Hepatocyte (in vitro differentiated cells): ENCODE measurements around the gene HOXA5. TPM values are rescaled to one million over a fixed set of nuclear protein-coding genes. Genes with fewer than 3 reads are reported as not detected.

Source experiments
- DNase-seq: peaks from one replicate; pipeline ENCODE4 v3.0.0-alpha.2; 2016; ENCODE audit warnings: low spot score
- H2AFZ ChIP-seq: fragments of 200-600 bp; sonication (generic); 2 replicates; pipeline ENCODE4 v1.6.0; 2016; ENCODE audit warnings: antibody characterized with exemption, mild to moderate bottlenecking
- H3K27ac ChIP-seq: fragments of 200-600 bp; sonication (generic); 2 replicates; pipeline ENCODE4 v1.5.1; 2016; ENCODE audit warnings: mild to moderate bottlenecking
- H3K27me3 ChIP-seq: fragments of 200-600 bp; sonication (generic); 2 replicates; pipeline ENCODE4 v1.6.1; 2016
- H3K36me3 ChIP-seq: fragments of 200-600 bp; sonication (generic); replicated peaks from 2 replicates; pipeline ENCODE4 v1.5.1; 2016; ENCODE audit warnings: low read depth; ENCODE audit not compliant: insufficient read depth
- H3K4me1 ChIP-seq: fragments of 200-600 bp; sonication (generic); 2 replicates; pipeline ENCODE4 v1.5.1; 2016; ENCODE audit warnings: mild to moderate bottlenecking, moderate library complexity; ENCODE audit not compliant: insufficient read depth
- H3K4me2 ChIP-seq: fragments of 200-600 bp; sonication (generic); 2 replicates; pipeline ENCODE4 v1.6.0; 2016
- H3K4me3 ChIP-seq: fragments of 200-600 bp; sonication (generic); 2 replicates; pipeline ENCODE4 v1.5.1; 2016; ENCODE audit warnings: mild to moderate bottlenecking
- H3K79me2 ChIP-seq: fragments of 200-600 bp; sonication (generic); 2 replicates; pipeline ENCODE4 v1.6.0; 2017; ENCODE audit warnings: mild to moderate bottlenecking
- H3K9me2 ChIP-seq: fragments of 200-600 bp; sonication (generic); replicated peaks from 2 replicates; pipeline ENCODE4 v1.6.0; 2017; ENCODE audit warnings: mild to moderate bottlenecking; ENCODE audit not compliant: insufficient read depth
- H3K9me3 ChIP-seq: fragments of 200-600 bp; sonication (generic); 2 replicates; pipeline ENCODE4 v1.5.1; 2016; ENCODE audit warnings: low read depth, mild to moderate bottlenecking
- H4K20me1 ChIP-seq: fragments of 200-600 bp; sonication (generic); 2 replicates; pipeline ENCODE4 v1.6.0; 2016; ENCODE audit warnings: mild to moderate bottlenecking; ENCODE audit not compliant: insufficient read depth, poor library complexity, severe bottlenecking
- EZH2 ChIP-seq: fragments of 200-600 bp; sonication (generic); IDR thresholded peaks from 2 replicates; pipeline ENCODE4 v1.6.1; 2016; ENCODE audit warnings: antibody characterized with exemption, mild to moderate bottlenecking, borderline replicate concordance
- EZH2phosphoT487 ChIP-seq: fragments of 200-600 bp; sonication (generic); IDR thresholded peaks from one replicate; pipeline ENCODE4 v1.6.1; 2018; ENCODE audit warnings: antibody characterized with exemption, mild to moderate bottlenecking, low read depth, moderate library complexity; ENCODE audit not compliant: unreplicated experiment, severe bottlenecking
- WGBS: methylation state at CpG from one replicate; pipeline ENCODE4 v1.1.6; 2016; ENCODE audit warnings: low lambda C conversion rate; ENCODE audit errors: missing lambda C conversion rate; 5-methylcytosine and 5-hydroxymethylcytosine counted together
- polyA plus RNA-seq: library from polyadenylated mRNA; unstranded; fragments of >200 nt; fragmentation: Nextera tagmentation; extraction: Ambion mirVana; gene quantifications from 2 replicates; pipeline ENCODE4 v1.2.1, GENCODE V29; 2016
- total RNA-seq: library from RNA; depleted of rRNA; stranded (reverse); fragments of >200 nt; gene quantifications from 2 replicates; pipeline ENCODE4 v1.2.3, GENCODE V29; 2014
- TF ChIP-seq, protein P1 (sequence below): fragments of 200-600 bp; sonication (generic); IDR thresholded peaks from 2 replicates; pipeline ENCODE4 v1.5.1; 2016; ENCODE audit warnings: antibody characterized with exemption, mild to moderate bottlenecking; ENCODE audit not compliant: poor library complexity

HOXA5 gene
- total and polyA plus RNA-seq, 2 experiments from 2014 or later: 0.70 to 0.92 TPM

DNA sequence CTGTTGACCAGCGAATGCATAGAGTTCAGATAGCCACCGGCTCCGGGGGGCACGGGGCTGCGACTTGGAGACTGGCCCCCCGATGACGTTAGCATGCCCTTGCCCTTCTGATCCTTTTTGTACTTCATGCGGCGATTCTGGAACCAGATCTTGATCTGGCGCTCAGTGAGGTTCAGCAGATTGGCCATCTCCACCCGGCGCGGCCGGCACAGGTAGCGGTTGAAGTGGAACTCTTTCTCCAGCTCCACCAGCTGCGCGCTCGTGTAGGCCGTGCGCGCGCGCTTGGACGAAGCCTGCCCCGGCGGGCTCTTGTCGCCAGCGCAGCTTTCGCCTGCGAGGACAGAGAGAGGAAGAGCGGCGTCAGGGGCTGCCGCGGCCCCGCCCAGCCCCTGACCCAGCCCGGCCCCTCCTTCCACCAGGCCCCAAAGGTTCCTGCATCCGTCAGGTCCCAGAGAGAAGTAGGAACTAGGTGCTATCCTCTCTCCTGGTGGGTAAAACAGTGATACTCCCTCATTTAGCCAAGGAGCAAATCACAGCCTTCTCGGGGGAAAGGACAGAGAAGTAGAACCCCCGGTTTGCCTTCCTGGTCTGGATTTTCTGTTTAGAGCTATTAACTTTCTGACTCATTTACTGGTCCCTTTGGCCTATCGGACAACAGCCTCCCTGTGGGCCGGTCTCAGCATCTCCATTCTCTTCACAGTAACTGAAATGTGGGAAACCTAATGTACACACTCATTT lies 34.9 kb downstream of the HOXA5 start:
- peaks cover 89% of the 10 kb centered on the region for H3K27me3 ChIP-seq
- H4K20me1 ChIP-seq: peaks cover under 1% of the 10 kb centered on the region
- no peaks in the 10 kb centered on the region for H3K9me2 ChIP-seq
- no peak for DNase-seq
- H3K36me3 ChIP-seq: no peaks in the 10 kb centered on the region
- no peak overlapping the region for H2AFZ ChIP-seq
- peak overlapping the region; percentile 59 for H3K4me2 ChIP-seq
- no peak overlapping the region for H3K27ac ChIP-seq
- peaks cover 14% of the 10 kb centered on the region for H3K79me2 ChIP-seq
- peak; percentile 16 for TF ChIP-seq EZH2phosphoT487
- TF ChIP-seq, protein P1, sequence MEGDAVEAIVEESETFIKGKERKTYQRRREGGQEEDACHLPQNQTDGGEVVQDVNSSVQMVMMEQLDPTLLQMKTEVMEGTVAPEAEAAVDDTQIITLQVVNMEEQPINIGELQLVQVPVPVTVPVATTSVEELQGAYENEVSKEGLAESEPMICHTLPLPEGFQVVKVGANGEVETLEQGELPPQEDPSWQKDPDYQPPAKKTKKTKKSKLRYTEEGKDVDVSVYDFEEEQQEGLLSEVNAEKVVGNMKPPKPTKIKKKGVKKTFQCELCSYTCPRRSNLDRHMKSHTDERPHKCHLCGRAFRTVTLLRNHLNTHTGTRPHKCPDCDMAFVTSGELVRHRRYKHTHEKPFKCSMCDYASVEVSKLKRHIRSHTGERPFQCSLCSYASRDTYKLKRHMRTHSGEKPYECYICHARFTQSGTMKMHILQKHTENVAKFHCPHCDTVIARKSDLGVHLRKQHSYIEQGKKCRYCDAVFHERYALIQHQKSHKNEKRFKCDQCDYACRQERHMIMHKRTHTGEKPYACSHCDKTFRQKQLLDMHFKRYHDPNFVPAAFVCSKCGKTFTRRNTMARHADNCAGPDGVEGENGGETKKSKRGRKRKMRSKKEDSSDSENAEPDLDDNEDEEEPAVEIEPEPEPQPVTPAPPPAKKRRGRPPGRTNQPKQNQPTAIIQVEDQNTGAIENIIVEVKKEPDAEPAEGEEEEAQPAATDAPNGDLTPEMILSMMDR: no peak
- WGBS: 41% methylated on average over 28 of the region's 41 CpGs
- no peak overlapping the region for H3K4me3 ChIP-seq
- peaks cover 20% of the 10 kb centered on the region for H3K4me1 ChIP-seq
- no peaks in the 10 kb centered on the region for H3K9me3 ChIP-seq

DNA sequence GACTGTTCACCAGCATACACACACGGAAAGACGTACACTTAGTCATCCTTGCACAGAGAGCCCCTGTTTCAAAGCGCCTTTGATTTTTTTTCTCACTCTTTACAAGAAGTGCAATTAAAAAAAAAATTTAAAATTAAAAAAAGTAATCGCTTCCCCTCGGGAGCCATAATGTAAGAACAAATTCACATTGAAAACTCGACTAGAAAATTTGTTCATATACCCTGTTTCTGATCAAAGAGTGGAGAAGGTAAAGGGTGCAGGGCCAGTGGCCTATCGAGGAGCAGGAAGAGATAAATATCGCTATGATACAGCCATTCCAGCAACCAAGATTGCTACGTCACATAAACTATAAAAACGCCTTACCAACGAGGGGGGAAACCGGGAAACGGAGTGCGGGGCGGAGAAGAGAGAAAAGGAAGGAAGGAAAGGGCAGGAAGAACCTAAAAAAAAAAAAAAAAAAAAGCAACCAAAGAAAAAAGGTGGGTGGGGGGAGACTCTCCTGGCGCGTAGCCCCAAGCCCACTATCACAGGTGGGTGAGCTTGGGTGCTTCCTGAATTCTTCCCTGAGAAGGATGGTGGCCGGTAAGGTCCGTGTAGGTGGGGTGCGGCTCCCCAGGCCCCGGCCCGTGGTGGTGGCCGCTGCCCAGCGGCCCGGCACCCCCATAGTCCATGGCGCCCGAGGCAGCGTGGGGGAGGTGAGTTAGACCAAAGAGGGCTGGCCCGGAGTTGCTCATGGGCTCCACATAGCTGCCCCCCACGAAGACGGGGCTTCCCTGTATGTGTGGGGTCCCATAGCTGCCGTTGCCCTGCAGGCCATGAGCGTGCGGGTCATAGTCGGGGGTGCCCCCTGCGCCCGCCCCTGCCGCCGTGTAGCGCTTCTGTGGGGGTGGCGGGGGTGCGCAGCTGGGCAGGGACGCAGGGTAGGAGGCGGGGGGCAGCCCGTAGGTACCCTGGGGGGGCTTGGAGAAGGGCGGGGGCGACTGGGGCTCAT lies 35.8 kb downstream of the HOXA5 start:
- H3K4me1 ChIP-seq: peaks cover 17% of the 10 kb centered on the region
- peaks cover 4% of the 10 kb centered on the region for H4K20me1 ChIP-seq
- H2AFZ ChIP-seq: no peak overlapping the region
- peaks cover 92% of the 10 kb centered on the region for H3K27me3 ChIP-seq
- no peak for TF ChIP-seq EZH2phosphoT487
- no peak overlapping the region for H3K27ac ChIP-seq
- WGBS: 39% methylated on average over 37 of the region's 47 CpGs
- H3K9me2 ChIP-seq: no peaks in the 10 kb centered on the region
- DNase-seq: no peak
- no peaks in the 10 kb centered on the region for H3K36me3 ChIP-seq
- no peaks in the 10 kb centered on the region for H3K9me3 ChIP-seq
- peak overlapping the region; percentile 59 for H3K4me2 ChIP-seq
- no peak overlapping the region for H3K4me3 ChIP-seq
- H3K79me2 ChIP-seq: peaks cover 12% of the 10 kb centered on the region

DNA sequence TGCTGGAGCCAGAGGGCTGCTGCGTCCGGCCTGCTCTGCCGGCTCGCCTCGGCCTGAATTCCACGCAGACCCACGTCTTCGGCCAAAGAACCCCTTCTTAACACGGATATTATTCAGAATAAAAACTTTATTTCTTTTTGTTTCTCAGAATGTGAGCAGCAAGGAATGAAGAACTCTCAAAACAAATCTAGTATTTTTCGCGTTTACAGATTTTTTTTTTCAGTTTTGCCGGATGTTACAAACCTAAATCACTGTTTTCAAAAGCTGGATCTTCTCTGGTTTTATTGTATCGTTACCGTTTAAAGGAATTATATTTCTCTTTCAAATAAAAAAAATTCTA lies 36.6 kb downstream of the HOXA5 start:
- no peaks in the 10 kb centered on the region for H3K36me3 ChIP-seq
- no peak overlapping the region for H3K4me3 ChIP-seq
- H3K4me2 ChIP-seq: peak overlapping the region; percentile 68
- no peaks in the 10 kb centered on the region for H3K9me3 ChIP-seq
- no peaks in the 10 kb centered on the region for H3K9me2 ChIP-seq
- peaks cover 17% of the 10 kb centered on the region for H3K4me1 ChIP-seq
- H4K20me1 ChIP-seq: peaks cover 4% of the 10 kb centered on the region
- no peak overlapping the region for H3K27ac ChIP-seq
- no peak for DNase-seq
- H3K79me2 ChIP-seq: peaks cover 4% of the 10 kb centered on the region
- H2AFZ ChIP-seq: no peak overlapping the region
- TF ChIP-seq EZH2 (peak; percentile 22), EZH2phosphoT487 (no peak)
- TF ChIP-seq, protein P1: no peak
- WGBS: 30% methylated on average over 14 of the region's 14 CpGs
- peaks cover 92% of the 10 kb centered on the region for H3K27me3 ChIP-seq
